HG03469 (cell line): ENCODE measurements around the gene ST3GAL3.

ENCODE experiments used
- ATAC-seq: cut with Tn5 transposase; IDR thresholded peaks from one replicate; pipeline ENCODE4 v1.9.1; 2021; ENCODE audit warnings: mild to moderate bottlenecking, moderate library complexity, moderate number of reproducible peaks; ENCODE audit not compliant: unreplicated experiment

Gene ST3GAL3

GRCh38 chr1:43908226-43908625, 200.9 kb downstream of the ST3GAL3 start:
- no peak for ATAC-seq

- ATAC-seq: no peak
Observed at GRCh38 chr1:43908858-43909257, 201.5 kb downstream of the ST3GAL3 start.

DNA sequence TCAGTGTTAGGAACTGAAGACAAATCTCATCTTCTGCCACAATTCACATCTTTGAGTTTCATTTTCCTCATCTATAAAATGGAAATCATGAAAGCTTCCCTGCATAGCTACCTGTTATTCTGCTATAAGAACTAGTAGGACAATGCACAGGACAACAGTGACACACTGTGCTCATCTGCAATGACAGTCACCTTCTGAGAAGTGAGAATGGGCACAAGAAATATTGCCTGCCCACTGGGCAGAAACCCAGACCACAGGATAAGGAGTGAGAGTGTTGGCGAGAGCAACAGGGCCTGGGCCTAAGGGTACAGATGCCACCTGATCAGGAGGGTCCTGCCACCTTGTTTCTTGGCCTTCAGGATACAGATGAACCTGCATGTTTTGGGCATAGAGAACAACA, 203.0 kb downstream of the ST3GAL3 start:
- no peak for ATAC-seq

DNA sequence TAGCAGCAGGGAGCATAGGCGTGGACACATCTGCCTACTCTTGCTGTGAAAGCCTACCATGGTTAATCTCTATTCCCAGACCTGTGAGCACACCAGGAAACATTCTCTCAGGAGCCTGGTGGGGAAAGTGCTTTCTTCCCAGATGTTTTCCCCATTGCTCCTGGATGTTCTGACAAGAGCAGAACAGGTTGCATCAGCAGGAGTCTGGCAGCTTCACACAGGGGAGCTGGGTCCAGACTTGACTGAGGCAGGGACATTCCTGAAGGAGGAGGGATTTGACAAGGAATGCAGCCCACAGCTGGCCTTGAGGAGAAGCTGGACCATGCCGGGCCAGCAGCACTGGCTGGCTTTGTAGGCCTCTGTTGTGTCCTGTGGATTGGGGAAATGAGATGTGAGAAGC, 205.3 kb downstream of the ST3GAL3 start:
- ATAC-seq: no peak

GRCh38 chr1:43913051-43913501, 205.7 kb downstream of the ST3GAL3 start:
- no peak for ATAC-seq

GRCh38 chr1:43913666-43914360, 206.5 kb downstream of the ST3GAL3 start:
- no peak for ATAC-seq

DNA sequence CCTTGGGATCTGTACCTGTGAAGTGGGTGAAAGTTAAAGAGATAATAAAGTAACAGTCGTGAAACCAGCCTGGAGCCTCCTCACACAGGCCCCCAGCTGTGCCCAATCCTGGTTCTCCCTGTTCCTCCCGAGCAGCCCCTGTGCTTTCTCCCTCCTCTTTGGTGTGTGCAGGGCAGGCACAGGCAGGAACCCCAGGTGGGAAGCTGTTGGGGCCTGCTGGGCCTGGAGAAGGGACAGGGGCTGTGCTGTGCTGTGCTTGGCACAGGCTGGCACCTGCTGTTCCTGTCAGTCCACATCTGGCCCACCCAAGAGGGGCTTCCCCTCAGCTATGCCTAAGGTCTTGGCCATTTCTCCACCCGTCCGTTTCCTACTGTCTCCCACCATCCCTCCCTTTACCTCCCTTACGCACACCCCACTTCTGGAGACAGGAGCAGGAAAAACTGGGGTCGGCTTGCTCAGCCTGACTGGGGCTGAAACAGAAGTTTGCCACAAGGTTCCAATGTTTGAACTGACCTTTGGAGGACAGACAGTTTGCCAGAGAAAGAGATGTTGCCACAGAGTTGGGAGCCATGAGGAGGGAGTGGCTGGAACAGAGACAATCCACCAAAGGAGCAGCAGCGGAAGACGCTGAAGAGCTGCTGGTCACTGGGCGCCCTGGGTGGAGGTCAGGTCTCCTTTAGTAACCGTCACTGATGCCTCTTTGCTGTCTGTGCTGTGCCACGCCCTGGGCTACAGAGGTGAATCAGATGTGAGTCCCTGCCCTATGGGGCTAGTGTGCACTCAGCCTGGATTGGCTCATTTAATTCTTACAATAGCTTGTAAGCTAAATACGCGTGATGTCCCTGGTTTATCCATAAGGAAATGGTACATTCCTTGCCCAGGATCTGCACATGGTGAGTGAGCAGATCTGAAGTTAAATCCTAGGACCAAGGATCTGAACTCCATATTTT, 207.5 kb downstream of the ST3GAL3 start:
- no peak for ATAC-seq

GRCh38 chr1:43919906-43920305, 212.6 kb downstream of the ST3GAL3 start:
- no peak for ATAC-seq

- ATAC-seq: no peak
Observed at GRCh38 chr1:43921022-43921421, 213.7 kb downstream of the ST3GAL3 start.

- ATAC-seq: no peak
Observed at GRCh38 chr1:43924516-43924915, 217.2 kb downstream of the ST3GAL3 start.

DNA sequence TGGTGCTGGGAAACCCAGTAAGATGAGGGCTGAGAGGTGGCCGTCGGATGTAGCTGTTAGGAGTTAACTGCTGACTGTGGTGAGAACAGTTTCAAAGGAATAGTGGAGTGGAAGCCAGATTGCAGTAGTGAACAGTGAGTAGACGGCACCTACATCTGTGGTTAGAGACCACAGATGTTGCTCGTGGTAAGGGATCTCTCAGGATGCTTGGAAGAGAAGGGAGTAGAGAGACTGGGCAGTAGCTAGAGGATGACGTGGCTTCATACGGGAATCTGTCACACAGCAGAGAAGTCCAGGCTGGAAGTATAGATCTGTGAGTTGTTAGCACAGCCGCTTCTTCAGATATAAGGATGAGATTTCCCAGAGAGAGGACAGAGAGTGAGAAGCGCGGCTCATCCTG, 218.5 kb downstream of the ST3GAL3 start:
- no peak for ATAC-seq

GRCh38 chr1:43930168-43930948, 223.0 kb downstream of the ST3GAL3 start:
- no peak for ATAC-seq

DNA sequence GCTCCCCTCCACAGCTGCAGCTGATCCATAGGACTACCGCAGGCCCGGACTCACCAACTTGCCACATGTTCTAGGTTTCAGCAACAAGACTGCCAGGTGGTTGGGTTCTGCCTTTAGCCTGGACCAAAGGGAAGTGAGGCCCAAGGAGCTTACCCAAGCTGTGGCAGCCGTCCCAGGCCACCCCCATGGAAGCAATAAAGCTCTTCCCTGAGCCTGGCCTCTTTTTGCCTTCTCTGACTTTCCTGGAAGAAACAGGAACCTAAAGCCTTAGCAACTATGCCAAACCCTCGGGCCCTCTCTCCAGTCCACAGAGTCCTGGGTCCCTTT, 223.6 kb downstream of the ST3GAL3 start:
- ATAC-seq: no peak

DNA sequence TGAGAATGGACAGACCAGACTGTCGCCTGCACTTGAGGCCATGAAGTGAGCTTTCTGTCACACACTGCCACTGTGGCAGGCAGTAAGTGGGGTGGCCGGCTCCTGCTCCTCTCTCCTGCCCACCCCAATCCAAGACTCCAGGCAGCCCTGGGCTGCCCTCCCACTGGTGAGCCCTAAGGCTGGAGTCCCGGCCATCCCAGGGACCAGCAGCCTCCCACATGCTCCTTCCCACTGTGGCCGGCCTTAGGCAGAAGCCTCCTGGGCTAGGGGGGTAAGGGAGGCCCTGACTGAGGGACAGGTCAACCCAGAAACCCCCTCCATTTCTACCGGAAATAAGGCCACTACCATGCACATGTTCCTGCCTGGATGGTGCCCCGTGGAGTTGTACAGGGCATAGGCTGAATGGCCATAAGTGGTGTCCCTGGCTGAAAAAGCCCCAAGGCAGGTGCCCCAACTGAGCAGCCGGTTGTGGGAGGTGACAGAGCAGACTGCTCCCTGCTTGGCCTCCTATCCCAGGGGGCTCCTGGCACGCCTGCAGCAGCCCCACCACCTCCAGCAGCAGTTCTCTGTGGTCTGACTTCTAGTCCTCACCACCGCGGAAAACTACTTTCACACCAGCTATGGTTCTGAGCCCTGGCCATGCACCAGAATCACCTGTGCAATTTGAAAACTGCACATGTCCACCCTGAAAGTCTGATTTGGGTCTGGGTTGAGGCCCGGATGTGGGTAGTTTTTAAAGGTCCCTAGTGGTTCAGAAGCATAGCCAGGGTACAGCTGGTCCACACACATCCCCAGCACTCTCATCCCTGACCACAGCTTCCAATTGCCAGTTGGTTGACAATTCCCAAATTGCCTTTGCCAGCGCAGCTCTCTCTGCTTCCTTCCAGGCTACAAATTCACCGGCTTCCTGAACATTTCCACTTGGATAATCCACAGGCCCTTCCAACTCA, 224.7 kb downstream of the ST3GAL3 start:
- no peak for ATAC-seq

- no peak for ATAC-seq
Observed at GRCh38 chr1:43932786-43933385, 225.6 kb downstream of the ST3GAL3 start.

DNA sequence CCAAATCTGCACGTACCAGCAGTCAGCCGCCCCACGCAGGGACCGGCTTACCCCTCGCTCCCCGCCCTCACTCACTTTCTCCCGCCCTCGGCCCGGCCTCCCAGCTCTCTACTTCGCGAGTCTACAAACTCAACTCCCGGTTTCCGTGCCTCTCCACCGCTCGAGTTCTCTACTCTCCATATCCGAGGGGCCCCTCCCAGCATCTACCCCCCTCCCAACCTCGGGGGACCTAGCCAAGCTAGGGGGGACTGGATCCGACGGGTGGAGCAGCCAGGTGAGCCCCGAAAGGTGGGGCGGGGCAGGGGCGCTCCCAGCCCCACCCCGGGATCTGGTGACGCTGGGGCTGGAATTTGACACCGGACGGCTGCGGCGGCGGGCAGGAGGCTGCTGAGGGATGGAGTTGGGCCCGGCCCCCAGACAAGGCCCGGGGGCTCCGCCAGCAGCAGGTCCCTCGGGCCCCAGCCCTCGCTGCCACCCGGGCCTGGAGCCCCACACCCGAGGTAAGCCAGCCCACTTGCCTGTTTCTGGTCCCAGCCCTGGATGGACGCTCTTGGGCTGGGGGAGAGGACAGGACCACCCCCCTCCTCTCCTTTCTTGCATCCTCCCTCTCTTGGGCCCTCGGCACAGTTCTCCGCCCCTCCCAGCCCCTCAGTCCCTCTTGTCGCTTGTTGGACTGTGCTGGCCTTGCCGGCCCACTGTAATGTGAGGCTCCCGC, 226.2 kb downstream of the ST3GAL3 start, which contains the start of gene ARTN:
TSS of gene ARTN (plus strand) at position 416 of the 715 bp plus-strand sequence. CDS start 1,856 bp downstream, outside the sequence.
- no peak for ATAC-seq

GRCh38 chr1:43934101-43934985, 227.0 kb downstream of the ST3GAL3 start:
- no peak for ATAC-seq

- ATAC-seq: no peak
Observed at GRCh38 chr1:43934986-43935324, 227.6 kb downstream of the ST3GAL3 start.
